Measurements from ENCODE around the gene MYO5B. TPM values are rescaled to one million over a fixed set of nuclear protein-coding genes. Genes with fewer than 3 reads are reported as not detected.

Gene MYO5B
- polyA plus RNA-seq, 2 of the 4 experiments (the other 2 are of a cell fraction): 6.4 to 18.4 TPM

GRCh38 chr18:50072146-50072545 lies 122.8 kb downstream of the MYO5B start:
- Histone ChIP-seq H3K4me3 (no peak overlapping the region), H3K4me2 (no peak overlapping the region), H3K9me3 (no peaks in the 10 kb centered on the region), H3K4me1 (no peaks in the 10 kb centered on the region), H3K27ac (no peak overlapping the region)
- DNase-seq (ENCODE audit: low read depth in 1 of 2, low spot score in 1 of 2) (no peak), ATAC-seq (no peak), FAIRE-seq (no peak)
- ChIA-PET CTCF (interaction anchor here (0.7 kb wide), 1 partner anchor 285 kb away, joined by 3 read pairs; no protein-coding TSS in a partner anchor), POLR2A (no interaction called here)
- 7% methylated on average over 2 of the region's 2 CpGs for WGBS (ENCODE audit: missing lambda C conversion rate)
- TF ChIP-seq USF2 (IDR thresholded peaks at IDR 0.05): no peak
- no peak for TF ChIP-seq EHMT2 (IDR thresholded peaks at IDR 0.05; ENCODE audit: low read depth)
- TF ChIP-seq MAX (IDR thresholded peaks at IDR 0.05): no peak
- TF ChIP-seq ZNF302 (CRISPR knock-in tag; IDR thresholded peaks at IDR 0.05): no peak
- no peak for TF ChIP-seq RCOR1 (IDR thresholded peaks at IDR 0.05; ENCODE audit: low read depth, low read length)
- TF ChIP-seq KDM1A (IDR thresholded peaks at IDR 0.05; ENCODE audit: low read depth): no peak
- no peak for TF ChIP-seq REST (IDR thresholded peaks at IDR 0.05)
- TF ChIP-seq JUN (IDR thresholded peaks at IDR 0.05): no peak
- TF ChIP-seq KDM5A (IDR thresholded peaks at IDR 0.05): no peak
- no peak for TF ChIP-seq ZFP36 (IDR thresholded peaks at IDR 0.05; ENCODE audit: borderline replicate concordance, partially characterized antibody)
- TF ChIP-seq GATA3 (IDR thresholded peaks at IDR 0.05; ENCODE audit: borderline replicate concordance): no peak
- TF ChIP-seq HES2 (IDR thresholded peaks at IDR 0.05): no peak
- no peak for TF ChIP-seq CBX8 (IDR thresholded peaks at IDR 0.05)
- no peak for TF ChIP-seq MYC (IDR thresholded peaks at IDR 0.05; ENCODE audit: borderline replicate concordance, low read length)

GRCh38 chr18:50071397-50071796 lies 123.5 kb downstream of the MYO5B start:
- Histone ChIP-seq H3K4me3 (no peak overlapping the region), H3K9me3 (no peaks in the 10 kb centered on the region), H3K4me2 (no peak overlapping the region), H3K27ac (no peak overlapping the region), H3K4me1 (no peaks in the 10 kb centered on the region)
- no peak for TF ChIP-seq HOXB13 (CRISPR knock-in tag; IDR thresholded peaks at IDR 0.05; ENCODE audit: low read depth)
- no peak for TF ChIP-seq MAX (IDR thresholded peaks at IDR 0.05)
- TF ChIP-seq CTCF (IDR thresholded peaks at IDR 0.05): no peak
- TF ChIP-seq EHMT2 (IDR thresholded peaks at IDR 0.05; ENCODE audit: low read depth): no peak
- no peak for TF ChIP-seq EP300 (IDR thresholded peaks at IDR 0.05)
- TF ChIP-seq USF2 (IDR thresholded peaks at IDR 0.05): no peak
- TF ChIP-seq SMC3 (IDR thresholded peaks at IDR 0.05): no peak
- TF ChIP-seq EHF (CRISPR knock-in tag; IDR thresholded peaks at IDR 0.05): no peak
- no peak for TF ChIP-seq NPAS2 (CRISPR knock-in tag; IDR thresholded peaks at IDR 0.05; ENCODE audit: borderline replicate concordance)
- no peak for TF ChIP-seq BCL3 (IDR thresholded peaks at IDR 0.05)
- TF ChIP-seq TP53 (CRISPR knock-in tag; IDR thresholded peaks at IDR 0.05): no peak
- POLR2A ChIA-PET: no interaction called here
- DNase-seq (ENCODE audit: low read depth in 1 of 2, low spot score in 1 of 2) (no peak), ATAC-seq (no peak), FAIRE-seq (no peak)
- CTCF ChIA-PET: no interaction called here
- 70% methylated on average over 4 of the region's 4 CpGs for WGBS (ENCODE audit: missing lambda C conversion rate)

Data from A549 (cell line).